Measurements from ENCODE around the gene CTF1. TPM values are rescaled to one million over a fixed set of nuclear protein-coding genes. Genes with fewer than 3 reads are reported as not detected.
A peak's percentile ranks its signal among the peaks of the same experiment; 100 is the strongest.

CTF1 gene
- total RNA-seq, 1 experiment from 2014 or later, result 1.4 TPM

DNA sequence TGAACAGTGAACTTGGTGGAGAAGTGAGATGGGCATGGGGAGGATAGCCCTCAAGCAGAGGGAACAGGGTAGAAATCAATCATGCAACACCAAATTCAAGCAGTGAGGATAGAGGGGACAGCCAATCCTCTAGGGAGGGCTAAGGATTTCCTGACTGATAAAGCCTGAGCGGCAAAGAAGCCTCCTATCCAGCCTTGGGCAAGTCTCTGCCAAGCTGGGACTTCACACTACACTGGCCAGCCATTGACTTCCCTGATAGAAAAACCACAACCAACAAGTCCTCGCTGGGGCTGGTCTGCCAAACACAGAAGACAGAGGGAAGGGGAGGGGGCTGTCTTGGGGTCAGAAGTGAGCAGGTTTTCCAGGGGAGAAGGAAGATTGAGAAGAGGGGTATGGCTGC, 24.5 kb downstream of the CTF1 start:
- TF ChIP-seq MXD4 (CRISPR knock-in tag; IDR thresholded peaks at IDR 0.05; ENCODE audit: borderline replicate concordance) (no peak), FOXJ3 (CRISPR knock-in tag; IDR thresholded peaks at IDR 0.05; ENCODE audit: borderline replicate concordance) (no peak), SOX15 (CRISPR knock-in tag; IDR thresholded peaks at IDR 0.05) (no peak), CREM (CRISPR knock-in tag; IDR thresholded peaks at IDR 0.05) (no peak), IRF1 (CRISPR knock-in tag; IDR thresholded peaks at IDR 0.05) (no peak), NR1H2 (CRISPR knock-in tag; IDR thresholded peaks at IDR 0.05) (no peak), JAZF1 (CRISPR knock-in tag; IDR thresholded peaks at IDR 0.05) (no peak)
- TF ChIP-seq, protein P1, sequence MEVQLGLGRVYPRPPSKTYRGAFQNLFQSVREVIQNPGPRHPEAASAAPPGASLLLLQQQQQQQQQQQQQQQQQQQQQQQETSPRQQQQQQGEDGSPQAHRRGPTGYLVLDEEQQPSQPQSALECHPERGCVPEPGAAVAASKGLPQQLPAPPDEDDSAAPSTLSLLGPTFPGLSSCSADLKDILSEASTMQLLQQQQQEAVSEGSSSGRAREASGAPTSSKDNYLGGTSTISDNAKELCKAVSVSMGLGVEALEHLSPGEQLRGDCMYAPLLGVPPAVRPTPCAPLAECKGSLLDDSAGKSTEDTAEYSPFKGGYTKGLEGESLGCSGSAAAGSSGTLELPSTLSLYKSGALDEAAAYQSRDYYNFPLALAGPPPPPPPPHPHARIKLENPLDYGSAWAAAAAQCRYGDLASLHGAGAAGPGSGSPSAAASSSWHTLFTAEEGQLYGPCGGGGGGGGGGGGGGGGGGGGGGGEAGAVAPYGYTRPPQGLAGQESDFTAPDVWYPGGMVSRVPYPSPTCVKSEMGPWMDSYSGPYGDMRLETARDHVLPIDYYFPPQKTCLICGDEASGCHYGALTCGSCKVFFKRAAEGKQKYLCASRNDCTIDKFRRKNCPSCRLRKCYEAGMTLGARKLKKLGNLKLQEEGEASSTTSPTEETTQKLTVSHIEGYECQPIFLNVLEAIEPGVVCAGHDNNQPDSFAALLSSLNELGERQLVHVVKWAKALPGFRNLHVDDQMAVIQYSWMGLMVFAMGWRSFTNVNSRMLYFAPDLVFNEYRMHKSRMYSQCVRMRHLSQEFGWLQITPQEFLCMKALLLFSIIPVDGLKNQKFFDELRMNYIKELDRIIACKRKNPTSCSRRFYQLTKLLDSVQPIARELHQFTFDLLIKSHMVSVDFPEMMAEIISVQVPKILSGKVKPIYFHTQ (CRISPR knock-in tag; IDR thresholded peaks at IDR 0.05), result no peak
- TF ChIP-seq, protein P2, sequence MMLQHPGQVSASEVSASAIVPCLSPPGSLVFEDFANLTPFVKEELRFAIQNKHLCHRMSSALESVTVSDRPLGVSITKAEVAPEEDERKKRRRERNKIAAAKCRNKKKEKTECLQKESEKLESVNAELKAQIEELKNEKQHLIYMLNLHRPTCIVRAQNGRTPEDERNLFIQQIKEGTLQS (CRISPR knock-in tag; conservative IDR thresholded peaks at IDR 0.05), result no peak
- TF ChIP-seq, protein P3, sequence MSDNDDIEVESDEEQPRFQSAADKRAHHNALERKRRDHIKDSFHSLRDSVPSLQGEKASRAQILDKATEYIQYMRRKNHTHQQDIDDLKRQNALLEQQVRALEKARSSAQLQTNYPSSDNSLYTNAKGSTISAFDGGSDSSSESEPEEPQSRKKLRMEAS (CRISPR knock-in tag; IDR thresholded peaks at IDR 0.05), result no peak
- Mint-ChIP-seq H3K9me3 (no peaks in the 10 kb centered on the region), H3K4me3 (no peak overlapping the region), H3K27me3 (ENCODE audit: low read depth) (no peaks in the 10 kb centered on the region; the same call in 1 of the 2 replicates), H3K27ac (no peak overlapping the region), H3K4me1 (peaks cover 7% of the 10 kb centered on the region), H3K36me3 (peaks cover under 1% of the 10 kb centered on the region; the same call in 1 of the 2 replicates)
- ChIA-PET CTCF (interaction anchor here (1.8 kb wide), 1 partner anchor 76 kb away, joined by 10 read pairs; no protein-coding TSS in a partner anchor), POLR2A (interaction anchor here (1.0 kb wide), 1 partner anchor 115 kb away, joined by 3 read pairs; no protein-coding TSS in a partner anchor)
- ATAC-seq, result no peak
- DNase-seq (ENCODE audit: low spot score), result no peak

DNA sequence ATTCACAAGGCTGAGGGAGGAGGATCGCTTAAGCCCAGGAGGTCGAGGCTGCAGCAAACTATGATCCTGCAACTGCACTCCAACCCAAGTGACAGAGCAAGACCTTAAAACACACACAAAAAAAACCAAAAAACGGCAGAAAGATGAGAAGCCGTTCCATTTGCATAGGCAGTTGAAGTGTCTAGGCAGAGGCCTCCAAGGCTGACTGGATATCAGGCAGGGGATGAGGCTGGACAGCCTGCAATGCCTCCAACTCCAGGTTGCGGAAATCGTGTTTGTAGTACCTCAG, 25.0 kb downstream of the CTF1 start:
- ATAC-seq (no peak), DNase-seq (ENCODE audit: low spot score) (no peak)
- Mint-ChIP-seq H3K9me3 (no peaks in the 10 kb centered on the region), H3K27ac (no peak overlapping the region), H3K36me3 (peaks cover 6% of the 10 kb centered on the region; the same call in 1 of the 2 replicates), H3K4me3 (peak overlapping the region; percentile 99), H3K27me3 (ENCODE audit: low read depth) (no peaks in the 10 kb centered on the region; the same call in 1 of the 2 replicates), H3K4me1 (peaks cover 12% of the 10 kb centered on the region)
- TF ChIP-seq GABPB1 (CRISPR knock-in tag; IDR thresholded peaks at IDR 0.05), result no peak
- no peak for TF ChIP-seq SMAD4 (CRISPR knock-in tag; IDR thresholded peaks at IDR 0.05)
- TF ChIP-seq, protein P4, sequence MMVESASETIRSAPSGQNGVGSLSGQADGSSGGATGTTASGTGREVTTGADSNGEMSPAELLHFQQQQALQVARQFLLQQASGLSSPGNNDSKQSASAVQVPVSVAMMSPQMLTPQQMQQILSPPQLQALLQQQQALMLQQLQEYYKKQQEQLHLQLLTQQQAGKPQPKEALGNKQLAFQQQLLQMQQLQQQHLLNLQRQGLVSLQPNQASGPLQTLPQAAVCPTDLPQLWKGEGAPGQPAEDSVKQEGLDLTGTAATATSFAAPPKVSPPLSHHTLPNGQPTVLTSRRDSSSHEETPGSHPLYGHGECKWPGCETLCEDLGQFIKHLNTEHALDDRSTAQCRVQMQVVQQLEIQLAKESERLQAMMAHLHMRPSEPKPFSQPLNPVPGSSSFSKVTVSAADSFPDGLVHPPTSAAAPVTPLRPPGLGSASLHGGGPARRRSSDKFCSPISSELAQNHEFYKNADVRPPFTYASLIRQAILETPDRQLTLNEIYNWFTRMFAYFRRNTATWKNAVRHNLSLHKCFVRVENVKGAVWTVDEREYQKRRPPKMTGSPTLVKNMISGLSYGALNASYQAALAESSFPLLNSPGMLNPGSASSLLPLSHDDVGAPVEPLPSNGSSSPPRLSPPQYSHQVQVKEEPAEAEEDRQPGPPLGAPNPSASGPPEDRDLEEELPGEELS (CRISPR knock-in tag; IDR thresholded peaks at IDR 0.05), result no peak
- ChIA-PET POLR2A (no interaction called here), CTCF (interaction anchor here (1.8 kb wide), 1 partner anchor 77 kb away, joined by 10 read pairs; no protein-coding TSS in a partner anchor)

DNA sequence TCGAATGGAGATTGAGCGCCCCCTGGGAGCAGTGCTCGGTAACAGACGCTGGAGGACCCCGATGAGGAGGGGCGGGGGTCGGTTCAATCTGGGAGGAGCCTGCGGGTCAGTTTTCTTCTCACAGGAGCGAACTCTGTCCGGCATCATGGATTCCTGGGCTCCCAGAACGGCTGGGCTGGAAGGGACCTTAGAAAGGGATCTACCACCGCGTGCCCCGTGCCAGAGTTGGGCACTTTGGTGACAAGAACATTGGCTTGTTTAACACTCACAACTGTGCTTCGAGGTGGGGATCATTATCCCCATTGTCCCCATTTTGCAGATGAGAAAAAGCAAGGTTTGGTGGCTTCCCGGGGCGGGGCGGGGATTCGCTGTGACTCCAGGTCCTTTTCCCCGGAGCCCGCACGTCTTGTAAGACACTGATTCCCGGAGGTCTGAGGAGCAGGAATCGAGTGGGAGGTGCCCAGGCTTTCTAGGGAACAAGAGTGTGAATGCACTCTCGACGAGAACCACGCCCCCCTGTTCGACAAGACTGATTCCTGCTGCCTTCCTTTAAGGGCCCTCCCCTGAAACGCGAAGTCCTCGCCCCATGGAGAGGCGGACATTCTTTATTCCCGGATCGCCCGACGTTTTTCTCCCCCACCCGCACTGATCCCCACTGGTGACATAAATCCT, 25.5 kb downstream of the CTF1 start:
- Mint-ChIP-seq H3K27me3 (ENCODE audit: low read depth) (no peaks in the 10 kb centered on the region; the same call in 1 of the 2 replicates), H3K4me1 (peaks cover 17% of the 10 kb centered on the region), H3K36me3 (peaks cover 9% of the 10 kb centered on the region; the same call in 1 of the 2 replicates), H3K9me3 (no peaks in the 10 kb centered on the region), H3K4me3 (peak overlapping the region; percentile 99), H3K27ac (peak overlapping the region; percentile 99)
- ChIA-PET POLR2A (interaction anchor here (0.9 kb wide), 1 partner anchor 21 kb away, joined by 3 read pairs; no protein-coding TSS in a partner anchor), CTCF (interaction anchor here (0.7 to 1.8 kb wide), 2 partner anchors 20 to 77 kb away, joined by 3 to 10 read pairs; no protein-coding TSS in a partner anchor)
- ATAC-seq, result peak; percentile 25
- DNase-seq (ENCODE audit: low spot score), result peak; percentile 98
- no peak for TF ChIP-seq ZNF416 (CRISPR knock-in tag; IDR thresholded peaks at IDR 0.05)
- TF ChIP-seq JUN (CRISPR knock-in tag; IDR thresholded peaks at IDR 0.05), result no peak
- TF ChIP-seq ZBTB21 (CRISPR knock-in tag; IDR thresholded peaks at IDR 0.05; ENCODE audit: borderline replicate concordance), result no peak
- TF ChIP-seq, protein P5, sequence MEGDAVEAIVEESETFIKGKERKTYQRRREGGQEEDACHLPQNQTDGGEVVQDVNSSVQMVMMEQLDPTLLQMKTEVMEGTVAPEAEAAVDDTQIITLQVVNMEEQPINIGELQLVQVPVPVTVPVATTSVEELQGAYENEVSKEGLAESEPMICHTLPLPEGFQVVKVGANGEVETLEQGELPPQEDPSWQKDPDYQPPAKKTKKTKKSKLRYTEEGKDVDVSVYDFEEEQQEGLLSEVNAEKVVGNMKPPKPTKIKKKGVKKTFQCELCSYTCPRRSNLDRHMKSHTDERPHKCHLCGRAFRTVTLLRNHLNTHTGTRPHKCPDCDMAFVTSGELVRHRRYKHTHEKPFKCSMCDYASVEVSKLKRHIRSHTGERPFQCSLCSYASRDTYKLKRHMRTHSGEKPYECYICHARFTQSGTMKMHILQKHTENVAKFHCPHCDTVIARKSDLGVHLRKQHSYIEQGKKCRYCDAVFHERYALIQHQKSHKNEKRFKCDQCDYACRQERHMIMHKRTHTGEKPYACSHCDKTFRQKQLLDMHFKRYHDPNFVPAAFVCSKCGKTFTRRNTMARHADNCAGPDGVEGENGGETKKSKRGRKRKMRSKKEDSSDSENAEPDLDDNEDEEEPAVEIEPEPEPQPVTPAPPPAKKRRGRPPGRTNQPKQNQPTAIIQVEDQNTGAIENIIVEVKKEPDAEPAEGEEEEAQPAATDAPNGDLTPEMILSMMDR (IDR thresholded peaks at IDR 0.05), result peak; percentile 84
- no peak for TF ChIP-seq TEAD4 (CRISPR knock-in tag; IDR thresholded peaks at IDR 0.05)
- no peak for TF ChIP-seq ZNF671 (CRISPR knock-in tag; IDR thresholded peaks at IDR 0.05)
- TF ChIP-seq FOXJ3 (CRISPR knock-in tag; IDR thresholded peaks at IDR 0.05; ENCODE audit: borderline replicate concordance), result no peak
- no peak for TF ChIP-seq NR2C2 (CRISPR knock-in tag; IDR thresholded peaks at IDR 0.05)
- TF ChIP-seq GABPB1 (CRISPR knock-in tag; IDR thresholded peaks at IDR 0.05), result peak; percentile 54; the same call in 1 of the 2 replicates
- no peak for TF ChIP-seq ZNF121 (CRISPR knock-in tag; IDR thresholded peaks at IDR 0.05)
- no peak for TF ChIP-seq PRRX2 (CRISPR knock-in tag; IDR thresholded peaks at IDR 0.05)
- peak; percentile 14; the same call in 1 of the 2 replicates for TF ChIP-seq USF2 (CRISPR knock-in tag; IDR thresholded peaks at IDR 0.05)
- TF ChIP-seq FOXK1 (CRISPR knock-in tag; IDR thresholded peaks at IDR 0.05), result peak; percentile 62; the same call in 1 of the 2 replicates
